ENCODE data around the gene GRIK4. TPM values are rescaled to one million over a fixed set of nuclear protein-coding genes. Genes with fewer than 3 reads are reported as not detected.

The GRIK4 gene
- total and polyA plus RNA-seq, 2 of the 4 experiments (the other 2 are of a cell fraction): 0.18 to 0.38 TPM

- Histone ChIP-seq H3K4ac (ENCODE audit: low read depth, low read length) (no peak overlapping the region), H2BK120ac (ENCODE audit: low read depth, low read length) (no peak overlapping the region), H3K9ac (ENCODE audit: low read depth, low read length) (no peak overlapping the region), H4K5ac (ENCODE audit: low read depth, low read length) (no peak overlapping the region), H3K9me3 (ENCODE audit: control insufficient read depth, insufficient read depth, low read length) (no peaks in the 10 kb centered on the region), H2BK5ac (ENCODE audit: low read depth, low read length, poor library complexity, severe bottlenecking) (no peak overlapping the region), H3K9me1 (ENCODE audit: insufficient read depth, low read length) (no peaks in the 10 kb centered on the region), H3K4me1 (ENCODE audit: control insufficient read depth, insufficient read depth, low read length) (no peaks in the 10 kb centered on the region), H3K4me3 (ENCODE audit: insufficient read depth, low read depth, low read length) (no peak overlapping the region), H3K79me1 (ENCODE audit: low read depth in 1 of 2, low read length in 2 of 2) (no peaks in the 10 kb centered on the region), H2AFZ (replicated peaks; ENCODE audit: low read length, poor library complexity) (no peak overlapping the region), H4K91ac (ENCODE audit: insufficient read depth, low read depth, low read length) (no peak overlapping the region), H3K27me3 (ENCODE audit: control insufficient read depth, insufficient read depth, low read length) (peaks cover 20% of the 10 kb centered on the region), H2AK9ac (replicated peaks; ENCODE audit: low read depth, low read length, poor library complexity) (no peak overlapping the region), H3K4me2 (ENCODE audit: low read depth, low read length) (no peak overlapping the region), H3K36me3 (ENCODE audit: control insufficient read depth, insufficient read depth, low read length) (no peaks in the 10 kb centered on the region), H2AK5ac (ENCODE audit: low read depth, low read length) (no peak overlapping the region), H3K23ac (ENCODE audit: low read depth, low read length) (no peak overlapping the region), H2BK20ac (ENCODE audit: low read depth, low read length) (no peak overlapping the region), H3K14ac (replicated peaks; ENCODE audit: low read depth, low read length) (no peak overlapping the region), H3K27ac (ENCODE audit: insufficient read depth, low read length) (no peak overlapping the region), H3K18ac (ENCODE audit: low read depth, low read length) (no peak overlapping the region), H4K8ac (ENCODE audit: low read depth in 2 of 2, low read length in 2 of 2) (no peak overlapping the region), H4K20me1 (ENCODE audit: insufficient read depth, low read length) (no peaks in the 10 kb centered on the region), H3K56ac (ENCODE audit: extremely low read depth, insufficient read depth, low read length) (no peak overlapping the region), H2BK15ac (ENCODE audit: low read depth, low read length) (no peak overlapping the region)
- BruUV-seq (replicated peaks): no TSS peak
- in situ Hi-C loops (cut with MboI; ENCODE audit: low sequenced_read_pairs) (no loop called here), dilution Hi-C loops (cut with HindIII; ENCODE audit: low sequenced_read_pairs, unreplicated experiment) (no loop called here), intact Hi-C loops (cut with micrococcal nuclease) (no loop called here)
- TF ChIP-seq MXI1 (IDR thresholded peaks at IDR 0.05; ENCODE audit: borderline replicate concordance, low read depth, low read length): no peak
- no peak for TF ChIP-seq ELK1 (IDR thresholded peaks at IDR 0.05; ENCODE audit: borderline replicate concordance, low read depth, low read length)
- no peak for TF ChIP-seq POLR2A (IDR thresholded peaks at IDR 0.05; ENCODE audit: low read depth, low read length)
- no peak for TF ChIP-seq RAD21 (IDR thresholded peaks at IDR 0.05; ENCODE audit: low read length)
- TF ChIP-seq CTCF (conservative IDR thresholded peaks at IDR 0.05; ENCODE audit: low read depth, low read length): no peak
- TF ChIP-seq CHD1 (IDR thresholded peaks at IDR 0.05; ENCODE audit: low read depth, low read length): no peak
- TF ChIP-seq FOS (IDR thresholded peaks at IDR 0.05; ENCODE audit: low read depth, low read length): no peak
- no peak for TF ChIP-seq SMC3 (IDR thresholded peaks at IDR 0.05; ENCODE audit: low read depth, low read length)
- TF ChIP-seq NFE2L2 (IDR thresholded peaks at IDR 0.05; ENCODE audit: low read depth, low read length): no peak
- TF ChIP-seq CEBPB (IDR thresholded peaks at IDR 0.05; ENCODE audit: low read depth, low read length): no peak
- ChIA-PET CTCF (interaction anchor here (1.1 kb wide), 1 partner anchor 14 kb away, joined by 4 read pairs; no protein-coding TSS in a partner anchor), POLR2A (ENCODE audit: unreplicated experiment) (no interaction called here)
- no peak for ATAC-seq (ENCODE audit: low read depth)
- DNase-seq: no peak
- 60% methylated on average over 5 of the region's 20 CpGs; no CpG with 5 or more reads in 1 of the 2 experiments for WGBS, 2 experiments (ENCODE audit: extremely low coverage in 2 of 2, insufficient read length in 1 of 2)
Observed at GRCh38 chr11:120884154-120885020, 372.8 kb downstream of the GRIK4 start.
